K562 (cell line): ENCODE results near the gene SLC25A5. TPM values are rescaled to one million over a fixed set of nuclear protein-coding genes. Genes with fewer than 3 reads are reported as not detected.

Source experiments
- ARNT ChIP-seq, 2 experiments: fragments of 450-650 bp; IDR thresholded peaks; 2 replicates each; pipeline ENCODE4 v1.6.1; 2016; ENCODE audit warnings: mild to moderate bottlenecking in 1 of 2
- DMBX1 ChIP-seq: fragments of 250-450 bp; sonication (Bioruptor Pico); IDR thresholded peaks from 2 replicates; pipeline ENCODE4 v1.8.0; 2022; ENCODE audit warnings: inconsistent platforms, mild to moderate bottlenecking, moderate library complexity, borderline replicate concordance
- EZH2 ChIP-seq: IDR thresholded peaks from 2 replicates; pipeline ENCODE4 v1.6.1; 2012; ENCODE audit warnings: low read depth, mild to moderate bottlenecking, inconsistent platforms, low read length, borderline replicate concordance
- IRF2 ChIP-seq: sonication (generic); formaldehyde crosslinking; IDR thresholded peaks from 2 replicates; pipeline ENCODE4 v1.8.1; 2022; ENCODE audit warnings: mild to moderate bottlenecking, missing genetic modification reagents
- JUN ChIP-seq, 2 experiments: sonication (generic) in 1 of 2; formaldehyde crosslinking in 1 of 2; IDR thresholded peaks; 2 replicates each; pipeline versions ENCODE4 v1.6.1 to v1.8.0; 2012 to 2022; ENCODE audit warnings: borderline replicate concordance in 2 of 2, mild to moderate bottlenecking in 2 of 2, improper control_type of control experiment in 1 of 2, low read depth in 1 of 2, low read length in 1 of 2, missing genetic modification reagents in 1 of 2
- KHSRP ChIP-seq: fragments of 450-650 bp; IDR thresholded peaks from 2 replicates; pipeline ENCODE4 v1.6.1; 2017
- MCM5 ChIP-seq: fragments of 450-650 bp; IDR thresholded peaks from 2 replicates; pipeline ENCODE4 v1.6.1; 2016; ENCODE audit warnings: low read depth
- MYNN ChIP-seq, 2 experiments: sonication (generic); formaldehyde crosslinking in 1 of 2; IDR thresholded peaks; 2 replicates each; pipeline versions ENCODE4 v1.5.0 to v1.6.1; 2016 to 2020; ENCODE audit warnings: antibody characterized with exemption in 1 of 2, missing genetic modification reagents in 1 of 2
- PHF20 ChIP-seq: fragments of 450-650 bp; IDR thresholded peaks from 2 replicates; pipeline ENCODE4 v1.6.1; 2018; ENCODE audit not compliant: partially characterized antibody
- PHF21A ChIP-seq: fragments of 450-650 bp; IDR thresholded peaks from 2 replicates; pipeline ENCODE4 v1.6.1; 2017; ENCODE audit warnings: low read depth, borderline replicate concordance
- POLR2B ChIP-seq: fragments of 450-650 bp; IDR thresholded peaks from 2 replicates; pipeline ENCODE4 v1.6.1; 2018; ENCODE audit warnings: low read depth; ENCODE audit not compliant: partially characterized antibody
- RBM14 ChIP-seq: fragments of 200-400 bp; formaldehyde crosslinking; IDR thresholded peaks from 2 replicates; pipeline ENCODE4 v1.6.1; 2018; ENCODE audit warnings: low read depth, mild to moderate bottlenecking, low read length, moderate library complexity, borderline replicate concordance; ENCODE audit not compliant: insufficient read depth
- RFX7 ChIP-seq: fragments of 250-450 bp; sonication (Bioruptor Pico); IDR thresholded peaks from 2 replicates; pipeline ENCODE4 v1.5.1; 2021; ENCODE audit warnings: mild to moderate bottlenecking
- SAFB2 ChIP-seq: fragments of 200-400 bp; formaldehyde crosslinking; IDR thresholded peaks from 2 replicates; pipeline ENCODE4 v1.6.1; 2018; ENCODE audit warnings: borderline replicate concordance, low read length, low read depth, moderate library complexity; ENCODE audit not compliant: severe bottlenecking
- TCF7L2 ChIP-seq: fragments of 150-350 bp; IDR thresholded peaks from 2 replicates; pipeline ENCODE4 v1.6.1; 2016; ENCODE audit warnings: low read depth, mild to moderate bottlenecking, low read length, moderate library complexity
- TFAM ChIP-seq: fragments of 250-450 bp; sonication (Bioruptor Pico); conservative IDR thresholded peaks from 2 replicates; pipeline ENCODE4 v1.5.0; 2021; ENCODE audit warnings: mild to moderate bottlenecking, moderate library complexity
- polyA plus RNA-seq, 8 experiments: library from polyadenylated mRNA; depleted of rRNA in 4 of 8; stranded (reverse) in 5 of 8; unstranded in 3 of 8; fragments of >200 nt; fragmentation: Nextera tagmentation in 2 of 8; fragmentation: Illumina TruSeq in 1 of 8; extraction: Ambion mirVana in 2 of 8; extraction: Trizol in 1 of 8; gene quantifications; 2 replicates each; pipeline versions ENCODE4 v1.2.1 to v1.2.3, GENCODE V29; 2011 to 2014; ENCODE audit warnings: inconsistent platforms in 1 of 8, missing spikeins in 1 of 8
- total RNA-seq, 7 experiments: library from RNA; depleted of rRNA in 6 of 7; stranded (reverse); fragments of >200 nt in 6 of 7; fragmentation: Illumina TruSeq in 2 of 7; extraction: Trizol in 2 of 7; gene quantifications; 2 replicates each; pipeline versions ENCODE4 v1.2.1 to v1.2.3, GENCODE V29; 2011 to 2021; ENCODE audit warnings: low replicate concordance in 1 of 7
- TF ChIP-seq, protein P1 (sequence below): fragments of 250-450 bp; sonication (Bioruptor Pico); IDR thresholded peaks from 2 replicates; pipeline ENCODE4 v1.8.0; 2021; ENCODE audit warnings: moderate library complexity, mild to moderate bottlenecking, inconsistent platforms
- TF ChIP-seq, protein P2 (sequence below): fragments of 250-450 bp; sonication (Bioruptor Pico); IDR thresholded peaks from 2 replicates; pipeline ENCODE4 v1.9.0; 2021; ENCODE audit warnings: mild to moderate bottlenecking, inconsistent platforms
- TF ChIP-seq, protein P3 (sequence below): fragments of 250-450 bp; sonication (Bioruptor Pico); IDR thresholded peaks from 2 replicates; pipeline ENCODE4 v1.4.0; 2020; ENCODE audit warnings: mild to moderate bottlenecking, moderate library complexity
- TF ChIP-seq, protein P4 (sequence below): fragments of 450-650 bp; IDR thresholded peaks from 2 replicates; pipeline ENCODE4 v1.6.1; 2018; ENCODE audit warnings: mild to moderate bottlenecking, low read depth; ENCODE audit not compliant: partially characterized antibody
- TF ChIP-seq, protein P5 (sequence below), 2 experiments: fragments of 250-450 bp in 1 of 2; fragments of 450-650 bp in 1 of 2; sonication (Bioruptor Pico) in 1 of 2; IDR thresholded peaks; 2 replicates each; pipeline versions ENCODE4 v1.6.1 to v1.8.0; 2016 to 2021; ENCODE audit warnings: mild to moderate bottlenecking in 2 of 2, moderate library complexity in 2 of 2, missing compliant biosample characterization in 1 of 2, missing genetic modification characterization in 1 of 2

SLC25A5 gene
- total and polyA plus RNA-seq, 9 of the 15 experiments (the other 6 are each of a cell fraction or from before 2014, with no cell fraction given), result 470 to 5,247 (median 596) TPM

DNA sequence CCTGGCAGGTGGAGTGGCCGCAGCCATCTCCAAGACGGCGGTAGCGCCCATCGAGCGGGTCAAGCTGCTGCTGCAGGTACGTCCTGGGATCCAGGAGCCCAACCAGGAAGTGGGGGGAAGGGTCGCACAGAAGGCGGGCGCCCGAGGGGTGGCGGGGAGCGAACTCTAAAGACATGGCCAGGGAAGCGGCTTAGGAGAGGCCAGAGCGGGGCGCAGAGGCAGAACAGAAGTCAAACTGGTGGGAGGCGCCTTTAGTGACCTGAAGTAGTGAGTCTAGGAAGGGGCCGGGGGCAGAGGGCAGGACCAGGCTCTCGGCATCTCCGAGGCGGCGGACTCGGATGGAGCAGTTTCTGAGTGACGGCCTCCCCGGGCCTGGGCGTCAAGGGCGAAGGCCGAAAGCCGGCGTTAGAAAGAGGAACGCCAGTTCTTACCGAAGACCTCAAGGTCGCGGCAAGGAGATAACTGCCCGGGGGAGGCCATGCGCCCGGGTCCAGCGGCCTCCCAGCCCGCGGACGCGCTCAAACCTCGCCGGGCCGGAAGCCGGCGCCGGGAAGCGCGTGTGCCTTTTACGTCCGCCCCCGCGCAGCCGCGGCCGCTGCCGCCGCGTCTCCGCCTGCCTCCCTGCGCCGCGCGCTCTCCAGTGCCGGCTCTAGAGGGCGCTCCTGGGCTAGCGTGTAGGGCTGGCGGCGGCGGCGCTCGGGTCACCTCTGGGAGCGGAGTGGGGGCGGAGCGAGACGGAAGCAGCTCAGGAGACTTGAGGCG is 488 bp downstream of the SLC25A5 start (continued):
- TF ChIP-seq RBM14 (no peak), KHSRP (no peak), MYNN (IDR thresholded peaks at IDR 0.05) (no peak), MYNN (CRISPR knock-in tag; IDR thresholded peaks at IDR 0.05) (no peak), TCF7L2 (no peak), POLR2B (peak; percentile 24), MCM5 (no peak), RFX7 (CRISPR knock-in tag) (peak; percentile 72; the same call in 1 of the 2 replicates), ARNT (IDR thresholded peaks at IDR 0.05) (no peak), DMBX1 (CRISPR knock-in tag) (no peak), SAFB2 (no peak), JUN (IDR thresholded peaks at IDR 0.05; ENCODE audit: borderline replicate concordance, low read depth, low read length) (0 out of 2 replicates have a peak, but pooled peaks have one; percentile 6), JUN (CRISPR knock-in tag; IDR thresholded peaks at IDR 0.05; ENCODE audit: borderline replicate concordance) (0 out of 2 replicates have a peak, but pooled peaks have one; percentile 57), EZH2 (no peak), PHF20 (no peak), PHF21A (no peak), IRF2 (no peak), TFAM (CRISPR knock-in tag) (no peak)
- TF ChIP-seq, protein P1, sequence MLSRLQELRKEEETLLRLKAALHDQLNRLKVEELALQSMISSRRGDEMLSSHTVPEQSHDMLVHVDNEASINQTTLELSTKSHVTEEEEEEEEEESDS (CRISPR knock-in tag), result no peak
- TF ChIP-seq, protein P2, sequence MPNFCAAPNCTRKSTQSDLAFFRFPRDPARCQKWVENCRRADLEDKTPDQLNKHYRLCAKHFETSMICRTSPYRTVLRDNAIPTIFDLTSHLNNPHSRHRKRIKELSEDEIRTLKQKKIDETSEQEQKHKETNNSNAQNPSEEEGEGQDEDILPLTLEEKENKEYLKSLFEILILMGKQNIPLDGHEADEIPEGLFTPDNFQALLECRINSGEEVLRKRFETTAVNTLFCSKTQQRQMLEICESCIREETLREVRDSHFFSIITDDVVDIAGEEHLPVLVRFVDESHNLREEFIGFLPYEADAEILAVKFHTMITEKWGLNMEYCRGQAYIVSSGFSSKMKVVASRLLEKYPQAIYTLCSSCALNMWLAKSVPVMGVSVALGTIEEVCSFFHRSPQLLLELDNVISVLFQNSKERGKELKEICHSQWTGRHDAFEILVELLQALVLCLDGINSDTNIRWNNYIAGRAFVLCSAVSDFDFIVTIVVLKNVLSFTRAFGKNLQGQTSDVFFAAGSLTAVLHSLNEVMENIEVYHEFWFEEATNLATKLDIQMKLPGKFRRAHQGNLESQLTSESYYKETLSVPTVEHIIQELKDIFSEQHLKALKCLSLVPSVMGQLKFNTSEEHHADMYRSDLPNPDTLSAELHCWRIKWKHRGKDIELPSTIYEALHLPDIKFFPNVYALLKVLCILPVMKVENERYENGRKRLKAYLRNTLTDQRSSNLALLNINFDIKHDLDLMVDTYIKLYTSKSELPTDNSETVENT (CRISPR knock-in tag), result no peak
- TF ChIP-seq, protein P3, sequence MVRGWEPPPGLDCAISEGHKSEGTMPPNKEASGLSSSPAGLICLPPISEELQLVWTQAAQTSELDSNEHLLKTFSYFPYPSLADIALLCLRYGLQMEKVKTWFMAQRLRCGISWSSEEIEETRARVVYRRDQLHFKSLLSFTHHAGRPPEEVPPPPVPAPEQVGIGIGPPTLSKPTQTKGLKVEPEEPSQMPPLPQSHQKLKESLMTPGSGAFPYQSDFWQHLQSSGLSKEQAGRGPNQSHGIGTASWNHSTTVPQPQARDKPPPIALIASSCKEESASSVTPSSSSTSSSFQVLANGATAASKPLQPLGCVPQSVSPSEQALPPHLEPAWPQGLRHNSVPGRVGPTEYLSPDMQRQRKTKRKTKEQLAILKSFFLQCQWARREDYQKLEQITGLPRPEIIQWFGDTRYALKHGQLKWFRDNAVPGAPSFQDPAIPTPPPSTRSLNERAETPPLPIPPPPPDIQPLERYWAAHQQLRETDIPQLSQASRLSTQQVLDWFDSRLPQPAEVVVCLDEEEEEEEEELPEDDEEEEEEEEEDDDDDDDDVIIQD, result no peak
- TF ChIP-seq, protein P4, sequence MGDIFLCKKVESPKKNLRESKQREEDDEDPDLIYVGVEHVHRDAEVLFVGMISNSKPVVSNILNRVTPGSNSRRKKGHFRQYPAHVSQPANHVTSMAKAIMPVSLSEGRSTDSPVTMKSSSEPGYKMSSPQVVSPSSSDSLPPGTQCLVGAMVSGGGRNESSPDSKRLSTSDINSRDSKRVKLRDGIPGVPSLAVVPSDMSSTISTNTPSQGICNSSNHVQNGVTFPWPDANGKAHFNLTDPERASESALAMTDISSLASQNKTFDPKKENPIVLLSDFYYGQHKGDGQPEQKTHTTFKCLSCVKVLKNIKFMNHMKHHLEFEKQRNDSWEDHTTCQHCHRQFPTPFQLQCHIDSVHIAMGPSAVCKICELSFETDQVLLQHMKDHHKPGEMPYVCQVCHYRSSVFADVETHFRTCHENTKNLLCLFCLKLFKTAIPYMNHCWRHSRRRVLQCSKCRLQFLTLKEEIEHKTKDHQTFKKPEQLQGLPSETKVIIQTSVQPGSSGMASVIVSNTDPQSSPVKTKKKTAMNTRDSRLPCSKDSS, result no peak
- TF ChIP-seq, protein P5, sequence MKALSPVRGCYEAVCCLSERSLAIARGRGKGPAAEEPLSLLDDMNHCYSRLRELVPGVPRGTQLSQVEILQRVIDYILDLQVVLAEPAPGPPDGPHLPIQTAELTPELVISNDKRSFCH (CRISPR knock-in tag; IDR thresholded peaks at IDR 0.05), result no peak
- TF ChIP-seq, protein P5 (tag; IDR thresholded peaks at IDR 0.05), result no peak
